ENCODE measurements around the gene XRCC5.
"Not testable (repeated sequence)": the region's sequence is repeated elsewhere in the genome, so short reads cannot be mapped to it uniquely, and the experiment has no call there.

The XRCC5 gene

DNA sequence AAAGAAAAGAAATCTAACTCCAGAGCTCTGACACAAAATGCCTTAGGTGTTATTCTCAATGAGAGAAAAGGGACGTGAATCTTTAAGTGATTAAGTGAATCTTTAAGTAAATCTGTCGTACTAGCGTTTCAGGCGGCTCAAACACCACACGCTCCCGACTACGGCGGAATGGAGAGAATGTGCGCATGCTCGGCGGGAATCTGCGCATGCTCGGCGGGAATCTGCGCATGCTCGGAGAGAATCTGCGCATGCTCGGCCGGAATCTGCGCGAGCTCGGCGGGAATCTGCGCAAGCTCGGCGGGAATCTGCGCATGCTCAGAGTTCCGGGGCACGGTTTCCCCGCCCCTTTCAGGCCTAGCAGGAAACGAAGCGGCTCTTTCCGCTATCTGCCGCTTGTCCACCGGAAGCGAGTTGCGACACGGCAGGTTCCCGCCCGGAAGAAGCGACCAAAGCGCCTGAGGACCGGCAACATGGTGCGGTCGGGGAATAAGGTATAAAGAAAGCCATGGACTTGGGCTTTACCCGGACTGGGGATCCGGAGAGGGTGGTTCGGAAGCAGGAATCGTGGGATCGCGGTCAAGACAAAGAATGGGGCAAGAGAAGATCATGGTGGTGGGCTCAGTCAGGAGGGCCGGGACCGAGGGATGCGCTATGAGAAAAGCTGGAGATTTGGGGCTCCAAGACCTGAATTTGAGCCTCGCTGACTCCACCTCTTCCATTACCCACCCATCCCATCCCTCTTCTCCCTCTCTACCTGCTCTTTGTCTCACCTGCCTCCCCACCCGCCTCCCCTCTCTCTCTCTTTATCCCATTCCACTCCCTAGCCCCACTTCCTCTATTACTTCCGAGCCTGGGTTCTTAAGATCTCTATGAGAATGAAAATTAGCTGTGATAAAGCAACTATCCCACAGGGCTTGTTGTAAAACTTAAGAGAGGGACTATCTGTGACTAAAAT is at the start of gene XRCC5:
XRCC5 (plus strand) TSS at position 382 of the 955 bp plus-strand sequence; CDS start at position 471, 89 bp downstream.
- DNase-seq: peak; percentile 98

DNA sequence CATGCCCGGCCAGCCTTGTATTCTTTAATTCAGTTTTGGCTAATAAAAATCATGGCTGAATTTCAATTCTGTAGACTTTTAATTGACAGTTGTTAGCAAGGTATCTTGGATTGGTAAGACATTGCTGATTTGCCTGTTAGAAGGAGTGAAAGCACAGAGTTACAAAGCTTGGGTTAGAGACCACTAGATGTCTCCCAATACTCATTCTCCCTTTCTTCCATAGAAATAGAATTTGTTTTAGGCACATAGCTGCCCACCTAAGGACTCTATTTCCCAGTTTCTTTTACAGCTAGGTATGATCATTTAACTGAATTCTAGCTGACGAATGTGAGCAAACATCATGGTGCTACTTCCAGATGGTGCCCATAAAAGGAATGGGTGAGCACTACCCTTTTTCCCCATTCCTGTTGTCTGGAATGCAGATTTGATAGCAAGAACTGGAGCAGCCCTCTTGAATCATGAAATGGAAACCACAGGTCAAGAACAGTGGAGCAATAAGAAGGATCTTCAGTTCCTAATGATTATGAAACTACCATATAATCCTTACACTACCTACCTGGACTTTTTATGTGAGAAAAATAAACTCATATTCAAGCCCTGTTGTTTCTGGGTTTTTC is 45.0 kb upstream of the XRCC5 start:
- no peak for DNase-seq

GRCh38 chr2:216064665-216065064 is 44.5 kb upstream of the XRCC5 start:
- no peak for DNase-seq

- DNase-seq: no peak
These were observed 42.9 kb upstream of the XRCC5 start for GRCh38 chr2:216066230-216066629.

DNA sequence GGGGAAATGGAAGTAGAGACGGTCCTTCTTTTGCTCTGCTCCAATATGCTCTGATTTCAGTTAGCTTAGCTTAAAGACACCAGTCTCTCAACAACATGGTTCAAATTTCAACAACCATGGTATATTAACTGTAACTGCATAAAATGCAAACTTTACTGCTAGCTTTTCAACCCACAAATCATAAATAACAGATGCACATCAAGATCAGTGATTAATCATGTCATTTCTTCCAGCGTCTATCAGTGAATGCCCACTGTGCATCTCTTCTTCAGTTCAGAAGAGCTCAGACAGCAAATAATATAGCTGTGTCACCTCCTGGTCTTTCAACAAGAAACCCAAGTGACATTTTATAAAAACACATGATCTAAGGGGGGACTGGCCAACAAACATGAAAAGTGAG is 40.1 kb upstream of the XRCC5 start:
- no peak for DNase-seq

GRCh38 chr2:216070195-216070594 is 39.0 kb upstream of the XRCC5 start:
- DNase-seq: no peak

GRCh38 chr2:216071111-216071851 is 37.9 kb upstream of the XRCC5 start:
- no peak for DNase-seq

DNA sequence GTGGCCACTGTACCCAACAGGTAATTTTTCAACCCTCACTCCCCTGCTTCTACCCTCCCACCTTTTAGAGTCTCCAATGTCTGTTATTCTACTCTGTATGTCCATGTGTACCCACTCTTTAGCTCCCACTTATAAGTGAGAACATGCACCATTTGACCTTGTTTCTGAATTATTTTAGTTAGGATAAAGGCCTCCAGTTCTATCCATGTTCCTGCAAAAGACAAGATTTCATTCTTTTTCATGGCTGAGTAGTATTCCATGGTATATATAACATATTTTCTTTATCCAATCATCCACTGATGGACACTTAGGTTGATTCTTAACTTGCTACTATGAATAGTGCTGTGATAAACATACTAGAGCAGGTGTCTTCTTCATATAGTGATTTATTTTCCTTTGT is 36.7 kb upstream of the XRCC5 start:
- no peak for DNase-seq

GRCh38 chr2:216073773-216074172 is 35.4 kb upstream of the XRCC5 start:
- DNase-seq: no peak

GRCh38 chr2:216074380-216074779 is 34.8 kb upstream of the XRCC5 start:
- no peak for DNase-seq

- DNase-seq: no peak
These were observed 34.4 kb upstream of the XRCC5 start for GRCh38 chr2:216074794-216075193.

- DNase-seq: no peak
These were observed 33.4 kb upstream of the XRCC5 start for GRCh38 chr2:216075510-216076485.

- no peak for DNase-seq
These were observed 30.4 kb upstream of the XRCC5 start for GRCh38 chr2:216078776-216079175.

GRCh38 chr2:216080048-216080447 is 29.1 kb upstream of the XRCC5 start:
- not testable (repeated sequence) for DNase-seq

DNA sequence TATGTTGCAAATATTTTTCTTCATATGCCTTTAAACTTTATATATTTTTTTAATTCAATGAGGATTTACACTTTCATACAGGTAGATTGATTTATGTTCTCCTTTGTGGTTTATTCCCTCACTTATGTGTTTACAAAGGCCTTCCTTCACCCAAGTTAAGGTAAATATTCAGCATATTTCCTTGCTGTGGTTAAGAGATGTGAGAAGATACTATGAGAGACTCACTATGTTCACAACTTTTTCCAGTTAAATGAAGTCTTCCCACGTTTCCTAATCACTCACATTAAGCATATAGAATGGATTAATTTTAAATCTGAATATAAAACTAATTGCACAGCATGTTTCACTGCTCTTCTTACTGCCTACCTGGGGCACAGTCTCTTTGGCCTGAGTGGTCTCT is 28.1 kb upstream of the XRCC5 start:
- no peak for DNase-seq

DNA sequence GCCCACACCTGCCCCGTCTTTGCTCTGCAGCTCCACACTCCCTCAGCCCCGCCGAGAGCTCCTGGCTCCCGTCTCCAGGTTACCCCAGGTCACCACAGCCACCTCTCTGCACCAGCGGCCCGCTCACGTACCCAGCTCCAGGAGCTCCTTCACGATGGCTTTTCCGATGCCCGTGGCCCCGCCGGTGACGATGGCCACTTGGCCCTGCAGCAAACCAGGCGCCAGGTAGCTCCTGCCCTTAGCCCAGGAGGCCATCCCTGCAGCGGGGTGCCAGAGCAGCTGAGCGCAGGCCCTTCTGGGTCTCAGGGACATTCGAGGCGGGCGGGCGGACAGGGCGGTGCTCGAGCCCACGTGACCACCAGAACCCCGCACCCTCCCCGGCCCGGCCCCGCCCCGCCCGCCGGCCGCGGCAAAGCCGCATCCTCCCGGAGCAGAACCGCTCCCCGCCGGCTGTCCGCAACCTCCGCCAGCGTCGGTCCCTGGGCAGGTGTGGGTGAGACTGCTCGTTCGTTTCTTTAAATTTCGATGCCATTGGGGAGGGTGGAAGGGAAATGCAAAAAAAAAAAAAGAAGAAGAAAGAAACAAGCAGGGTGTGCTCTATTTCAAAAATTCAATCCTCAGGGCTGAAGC is 27.5 kb upstream of the XRCC5 start, which contains the start of the genes PECR and TMEM169:
PECR (minus strand) TSS at position 323 of the 630 bp plus-strand sequence; CDS start at position 255, 68 bp downstream.
TMEM169 (plus strand) TSS at position 433 of the 630 bp plus-strand sequence. CDS start 14,045 bp downstream, outside the sequence.
- DNase-seq: peak; percentile 88

DNA sequence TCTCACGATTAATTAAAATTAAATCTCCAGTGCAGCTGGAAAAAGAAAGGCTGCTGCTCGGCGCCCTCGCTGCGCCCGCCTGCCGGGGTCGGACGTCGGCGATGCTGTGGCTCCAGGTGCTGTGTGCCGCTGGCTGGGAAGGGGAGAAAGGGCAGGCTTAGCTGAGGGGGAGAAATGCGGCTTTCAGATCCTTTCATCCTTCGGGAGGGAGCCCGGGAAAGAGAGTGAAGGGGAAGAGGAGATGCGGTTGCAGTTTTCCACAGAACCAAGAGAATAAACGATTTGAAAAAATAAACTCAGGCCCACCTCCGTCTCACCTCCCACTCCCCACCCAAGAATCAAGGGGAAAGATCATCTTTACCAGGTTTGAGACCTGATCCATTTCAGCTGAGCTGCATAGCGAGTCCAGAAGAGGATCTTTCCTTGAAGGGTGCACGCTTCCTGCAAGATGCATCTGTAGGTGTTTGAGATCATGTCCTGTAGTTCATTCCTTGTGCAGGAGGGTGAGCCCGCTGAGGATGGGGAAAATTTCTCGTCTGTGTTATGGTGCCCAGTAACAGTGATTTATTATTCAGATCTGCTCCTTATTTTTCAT is 26.9 kb upstream of the XRCC5 start:
- DNase-seq: peak; percentile 25

- DNase-seq: peak; percentile 35
These were observed 26.3 kb upstream of the XRCC5 start for GRCh38 chr2:216082805-216083204.

- peak; percentile 13 for DNase-seq
These were observed 25.5 kb upstream of the XRCC5 start for GRCh38 chr2:216083464-216084281.

GRCh38 chr2:216084547-216084946 is 24.6 kb upstream of the XRCC5 start:
- DNase-seq: peak; percentile 29
